Fibroblast of lung (primary cell): ENCODE results near the gene GPR15LG. TPM values are rescaled to one million over a fixed set of nuclear protein-coding genes. Genes with fewer than 3 reads are reported as not detected.

ENCODE experiments used
- DNase-seq, 2 donors: peaks; one replicate each; pipeline versions ENCODE4 v3.0.0 to v3.0.0-alpha.2; 2010; ENCODE audit warnings: low read depth in 2 of 2
- H2AFZ ChIP-seq: 2 replicates; pipeline ENCODE4 v1.5.1; 2012; ENCODE audit warnings: low read length, control low read depth, inconsistent platforms
- H3K27ac ChIP-seq: 2 replicates; pipeline ENCODE4 v1.5.1; 2011; ENCODE audit warnings: low read length, control low read depth; ENCODE audit not compliant: insufficient read depth
- H3K27me3 ChIP-seq: 2 replicates; pipeline ENCODE4 v1.5.1; 2011; ENCODE audit warnings: mild to moderate bottlenecking, low read length; ENCODE audit not compliant: control insufficient read depth, insufficient read depth
- H3K36me3 ChIP-seq: 2 replicates; pipeline ENCODE4 v1.5.1; 2011; ENCODE audit warnings: low read length; ENCODE audit not compliant: control insufficient read depth, insufficient read depth
- H3K4me1 ChIP-seq: 2 replicates; pipeline ENCODE4 v1.5.1; 2011; ENCODE audit warnings: low read length; ENCODE audit not compliant: control insufficient read depth, insufficient read depth; ENCODE audit errors: extremely low read depth
- H3K4me2 ChIP-seq: 2 replicates; pipeline ENCODE4 v1.5.1; 2011; ENCODE audit warnings: low read length, control low read depth; ENCODE audit not compliant: insufficient read depth; ENCODE audit errors: extremely low read depth
- H3K4me3 ChIP-seq, 4 experiments: fragments of 200-600 bp in 1 of 4; sonication (generic) in 1 of 4; replicated peaks in 1 of 4; 2 replicates each; pipeline ENCODE4 v1.5.1; 2011 to 2016; ENCODE audit warnings: low read length in 4 of 4, low read depth in 3 of 4, mild to moderate bottlenecking in 3 of 4, control low read depth in 2 of 4, inconsistent platforms in 1 of 4, mixed read lengths in 1 of 4; ENCODE audit not compliant: insufficient read depth in 1 of 4; ENCODE audit errors: control extremely low read depth in 1 of 4
- H3K79me2 ChIP-seq: 2 replicates; pipeline ENCODE4 v1.5.1; 2012; ENCODE audit warnings: mild to moderate bottlenecking, low read length, inconsistent platforms; ENCODE audit not compliant: control insufficient read depth, insufficient read depth
- H3K9ac ChIP-seq: 2 replicates; pipeline ENCODE4 v1.5.1; 2011; ENCODE audit warnings: mild to moderate bottlenecking, low read length, control low read depth; ENCODE audit not compliant: insufficient read depth
- H3K9me3 ChIP-seq: 2 replicates; pipeline ENCODE4 v1.5.1; 2012; ENCODE audit warnings: low read depth, low read length; ENCODE audit not compliant: control insufficient read depth, insufficient read depth
- H4K20me1 ChIP-seq: 2 replicates; pipeline ENCODE4 v1.5.1; 2011; ENCODE audit warnings: low read length; ENCODE audit not compliant: control insufficient read depth, insufficient read depth; ENCODE audit errors: extremely low read depth
- EZH2 ChIP-seq: IDR thresholded peaks from 2 replicates; pipeline ENCODE4 v1.5.1; 2012; ENCODE audit warnings: low read length, control low read depth, mild to moderate bottlenecking; ENCODE audit errors: missing control alignments
- polyA plus RNA-seq, 2 donors: library from polyadenylated mRNA; depleted of rRNA in 1 of 2; stranded (reverse) in 1 of 2; unstranded in 1 of 2; fragments of >200 nt; gene quantifications; 2 replicates each; pipeline ENCODE4 v1.2.1, GENCODE V29; 2011 to 2012; ENCODE audit warnings: missing spikeins in 1 of 2
- total RNA-seq: library from RNA; depleted of rRNA; stranded (reverse); fragments of >200 nt; gene quantifications from 2 replicates; pipeline ENCODE4 v1.2.1, GENCODE V29; 2014
- TF ChIP-seq, protein P1 (sequence below), 2 donors: IDR thresholded peaks in 1 of 2; conservative IDR thresholded peaks in 1 of 2; 1 replicate in 1 of 2; 2 replicates in 1 of 2; pipeline ENCODE4 v1.5.1; 2011 to 2012; ENCODE audit warnings: low read length in 2 of 2, control low read depth in 1 of 2, inconsistent platforms in 1 of 2, low read depth in 1 of 2, mild to moderate bottlenecking in 1 of 2

Gene GPR15LG
- total and polyA plus RNA-seq, 2 donors (not counting 1 experiment from before 2014, with no cell fraction given) = not detected

DNA sequence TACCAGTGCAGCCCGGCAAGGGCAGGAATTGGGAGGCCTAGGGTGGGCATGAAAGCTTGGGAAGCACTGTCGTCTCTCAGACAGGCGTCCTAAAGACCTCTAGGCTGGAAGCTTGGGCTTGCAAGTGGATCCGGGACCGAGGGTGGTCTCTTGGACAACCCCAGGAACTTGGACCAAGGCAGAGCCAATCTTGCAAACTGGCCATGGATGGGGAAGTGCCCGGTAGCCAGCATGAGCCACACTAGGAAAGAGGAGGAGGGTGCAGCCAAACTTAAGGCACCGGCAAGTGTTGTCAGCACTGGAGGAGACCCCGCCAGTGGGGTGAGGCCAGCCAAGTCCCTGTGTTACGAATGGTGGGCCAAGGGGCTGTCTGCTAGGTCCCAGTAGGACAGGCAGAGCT, 43.2 kb downstream of the GPR15LG start:
- no peaks in the 10 kb centered on the region for H3K79me2 ChIP-seq
- H3K9me3 ChIP-seq = no peaks in the 10 kb centered on the region
- H3K27me3 ChIP-seq = no peaks in the 10 kb centered on the region
- no peak overlapping the region for H2AFZ ChIP-seq
- TF ChIP-seq, protein P1, sequence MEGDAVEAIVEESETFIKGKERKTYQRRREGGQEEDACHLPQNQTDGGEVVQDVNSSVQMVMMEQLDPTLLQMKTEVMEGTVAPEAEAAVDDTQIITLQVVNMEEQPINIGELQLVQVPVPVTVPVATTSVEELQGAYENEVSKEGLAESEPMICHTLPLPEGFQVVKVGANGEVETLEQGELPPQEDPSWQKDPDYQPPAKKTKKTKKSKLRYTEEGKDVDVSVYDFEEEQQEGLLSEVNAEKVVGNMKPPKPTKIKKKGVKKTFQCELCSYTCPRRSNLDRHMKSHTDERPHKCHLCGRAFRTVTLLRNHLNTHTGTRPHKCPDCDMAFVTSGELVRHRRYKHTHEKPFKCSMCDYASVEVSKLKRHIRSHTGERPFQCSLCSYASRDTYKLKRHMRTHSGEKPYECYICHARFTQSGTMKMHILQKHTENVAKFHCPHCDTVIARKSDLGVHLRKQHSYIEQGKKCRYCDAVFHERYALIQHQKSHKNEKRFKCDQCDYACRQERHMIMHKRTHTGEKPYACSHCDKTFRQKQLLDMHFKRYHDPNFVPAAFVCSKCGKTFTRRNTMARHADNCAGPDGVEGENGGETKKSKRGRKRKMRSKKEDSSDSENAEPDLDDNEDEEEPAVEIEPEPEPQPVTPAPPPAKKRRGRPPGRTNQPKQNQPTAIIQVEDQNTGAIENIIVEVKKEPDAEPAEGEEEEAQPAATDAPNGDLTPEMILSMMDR (conservative IDR thresholded peaks at IDR 0.05 in 1 of 2, IDR thresholded peaks at IDR 0.05 in 1 of 2; ENCODE audit: low read depth in 1 of 2, low read length in 2 of 2) = no peak
- TF ChIP-seq EZH2 = no peak
- DNase-seq = no peak
- no peaks in the 10 kb centered on the region for H3K4me1 ChIP-seq
- H3K4me2 ChIP-seq = no peak overlapping the region
- H3K36me3 ChIP-seq = no peaks in the 10 kb centered on the region
- H3K9ac ChIP-seq = no peak overlapping the region
- H4K20me1 ChIP-seq = no peaks in the 10 kb centered on the region
- H3K4me3 ChIP-seq = no peak overlapping the region
- no peak overlapping the region for H3K27ac ChIP-seq

DNA sequence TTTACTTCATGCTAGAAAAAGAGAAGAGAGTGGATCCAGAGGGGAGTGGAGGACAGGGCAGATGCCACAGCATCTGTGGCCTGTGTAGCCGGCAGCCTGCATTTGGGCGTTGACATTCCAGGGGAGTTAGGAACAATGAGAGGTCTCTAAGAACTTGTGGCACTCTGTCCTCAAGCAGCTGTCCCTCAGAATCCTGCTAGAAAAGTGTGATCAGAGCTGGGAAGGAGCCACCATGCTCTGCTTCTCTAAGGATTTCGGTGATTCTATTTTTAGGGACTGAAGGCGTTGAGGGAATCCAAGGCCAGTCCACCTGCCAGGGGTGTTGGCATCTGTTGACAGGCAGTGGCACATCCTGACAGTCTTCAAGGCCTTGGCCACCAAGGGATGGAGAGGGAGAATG, 44.1 kb downstream of the GPR15LG start:
- Histone ChIP-seq H3K36me3 (no peaks in the 10 kb centered on the region), H3K27me3 (no peaks in the 10 kb centered on the region), H3K9ac (no peak overlapping the region), H3K9me3 (no peaks in the 10 kb centered on the region), H2AFZ (no peak overlapping the region), H3K4me3 (no peak overlapping the region), H3K4me2 (no peak overlapping the region), H3K27ac (no peak overlapping the region), H3K79me2 (no peaks in the 10 kb centered on the region), H4K20me1 (no peaks in the 10 kb centered on the region), H3K4me1 (no peaks in the 10 kb centered on the region)
- TF ChIP-seq, protein P1 (conservative IDR thresholded peaks at IDR 0.05 in 1 of 2, IDR thresholded peaks at IDR 0.05 in 1 of 2; ENCODE audit: low read depth in 1 of 2, low read length in 2 of 2) = no peak
- no peak for TF ChIP-seq EZH2
- DNase-seq = no peak

DNA sequence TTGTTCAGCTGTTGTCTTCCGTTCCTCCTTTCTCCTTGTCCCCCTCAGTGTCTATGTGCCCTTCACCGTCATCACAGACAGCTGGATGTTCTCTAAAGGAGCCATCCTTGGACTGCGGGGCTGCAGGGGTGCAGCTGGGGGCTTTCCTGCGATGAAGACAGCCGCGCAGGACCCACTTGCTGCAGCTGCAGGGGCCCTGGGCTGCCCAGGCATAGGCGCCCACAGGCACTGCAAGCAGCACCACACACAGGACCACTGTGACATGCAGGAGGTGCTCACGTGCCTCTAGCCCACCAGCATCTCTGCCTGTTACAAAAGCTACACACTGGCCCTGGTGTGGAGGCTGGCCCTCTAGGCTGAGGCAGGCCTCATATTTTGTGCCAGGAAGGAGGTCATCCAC, 48.3 kb downstream of the GPR15LG start:
- Histone ChIP-seq H4K20me1 (no peaks in the 10 kb centered on the region), H3K27me3 (no peaks in the 10 kb centered on the region), H3K36me3 (no peaks in the 10 kb centered on the region), H3K4me1 (no peaks in the 10 kb centered on the region), H3K4me2 (no peak overlapping the region), H3K4me3 (no peak overlapping the region), H3K27ac (no peak overlapping the region), H3K79me2 (no peaks in the 10 kb centered on the region), H3K9me3 (no peaks in the 10 kb centered on the region), H2AFZ (no peak overlapping the region), H3K9ac (no peak overlapping the region)
- DNase-seq = no peak
- TF ChIP-seq EZH2 = no peak
- TF ChIP-seq, protein P1 (conservative IDR thresholded peaks at IDR 0.05 in 1 of 2, IDR thresholded peaks at IDR 0.05 in 1 of 2; ENCODE audit: low read depth in 1 of 2, low read length in 2 of 2) = no peak
